CD4-positive, alpha-beta T cell (primary cell): Measurements from ENCODE around the gene RMP24.

Source experiments
- ATAC-seq: fragments of 200-7000 bp; cut with Tn5 transposase; one replicate; pipeline ENCODE4 v1.10.0; 2022; ENCODE audit warnings: mild to moderate bottlenecking; ENCODE audit not compliant: poor library complexity
- CTCF ChIA-PET: fragments of 350-600 bp; sonication (Branson Sonifier 250); formaldehyde crosslinking; loops from one replicate; lab custom pipeline; 2021; ENCODE audit warnings: antibody characterized with exemption, inconsistent platforms; lab: Charles Lee
- POLR2A ChIA-PET: fragments of 350-600 bp; sonication (Branson Sonifier 250); formaldehyde crosslinking; loops from one replicate; lab custom pipeline; 2021; ENCODE audit warnings: antibody characterized with exemption, inconsistent platforms; lab: Charles Lee
- DNase-seq, 14 experiments: peaks; one replicate each; pipeline ENCODE4 v3.0.0-alpha.2; 2013 to 2020; ENCODE audit warnings: mixed read lengths in 2 of 14
- H3K27ac ChIP-seq, 2 donors: one replicate each; pipeline versions ENCODE4 v1.5.1 to v1.7.0; 2013; ENCODE audit warnings: low read length in 2 of 2, low read depth in 1 of 2, mild to moderate bottlenecking in 1 of 2
- H3K27me3 ChIP-seq, 2 experiments: 1 replicate in 1 of 2; 2 replicates in 1 of 2; pipeline versions ENCODE4 v1.6.1 to v1.7.0; 2013; ENCODE audit warnings: low read length in 2 of 2, control low read depth in 1 of 2, mild to moderate bottlenecking in 1 of 2, moderate library complexity in 1 of 2; ENCODE audit not compliant: insufficient read depth in 2 of 2, control insufficient read depth in 1 of 2
- H3K36me3 ChIP-seq: one replicate; pipeline ENCODE4 v1.6.1; 2013; ENCODE audit warnings: low read length, control low read depth; ENCODE audit not compliant: insufficient read depth
- H3K4me1 ChIP-seq: one replicate; pipeline ENCODE4 v1.6.1; 2013; ENCODE audit warnings: low read length, control low read depth; ENCODE audit not compliant: insufficient read depth
- H3K4me3 ChIP-seq: one replicate; pipeline ENCODE4 v1.5.1; 2013; ENCODE audit warnings: mild to moderate bottlenecking, low read length, moderate library complexity
- H3K9me3 ChIP-seq, 2 experiments: 1 replicate in 1 of 2; 2 replicates in 1 of 2; pipeline versions ENCODE4 v1.6.1 to v1.7.0; 2013; ENCODE audit warnings: low read length in 2 of 2, mild to moderate bottlenecking in 2 of 2, control low read depth in 1 of 2, moderate library complexity in 1 of 2; ENCODE audit not compliant: control insufficient read depth in 1 of 2, insufficient read depth in 1 of 2
- H3K27ac Mint-ChIP-seq: one replicate; pipeline ENCODE4 v1.8.0; 2020; ENCODE audit warnings: mixed read lengths
- H3K27me3 Mint-ChIP-seq: one replicate; pipeline ENCODE4 v1.8.0; 2021; ENCODE audit warnings: mixed read lengths
- H3K36me3 Mint-ChIP-seq: one replicate; pipeline ENCODE4 v1.8.0; 2021; ENCODE audit warnings: low read depth, mixed read lengths
- H3K4me1 Mint-ChIP-seq: one replicate; pipeline ENCODE4 v1.8.0; 2021; ENCODE audit warnings: low read depth, mixed read lengths
- H3K4me3 Mint-ChIP-seq: one replicate; pipeline ENCODE4 v1.8.0; 2020; ENCODE audit warnings: mild to moderate bottlenecking, mixed read lengths
- H3K9me3 Mint-ChIP-seq: one replicate; pipeline ENCODE4 v1.8.0; 2020; ENCODE audit warnings: mixed read lengths
- CTCF ChIP-seq: fragments of 200-600 bp; IDR thresholded peaks from one replicate; pipeline ENCODE4 v1.8.0; 2022; ENCODE audit warnings: antibody characterized with exemption, mild to moderate bottlenecking
- intact Hi-C, 2 experiments: fragments of 100-400 bp; cut with DNase I in 1 of 2; cut with micrococcal nuclease in 1 of 2; formaldehyde crosslinking; loops; one replicate each; pipeline versions ENCODE4 v1.15.1 to v1.9.0; 2023 to 2025; cut with DNase I, micrococcal nuclease

Gene RMP24

GRCh38 chr18:35935805-35936204, 36.7 kb upstream of the RMP24 start:
- DNase-seq (no peak), ATAC-seq (no peak)
- Histone ChIP-seq H3K9me3 (no peaks in the 10 kb centered on the region), H3K4me3 (no peak overlapping the region), H3K36me3 (no peaks in the 10 kb centered on the region), H3K27me3 (no peaks in the 10 kb centered on the region), H3K27ac (no peak overlapping the region), H3K4me1 (no peaks in the 10 kb centered on the region)
- CTCF ChIA-PET = no interaction called here
- intact Hi-C loops = no loop called here
- peaks cover 12% of the 10 kb centered on the region for H3K27me3 Mint-ChIP-seq
- TF ChIP-seq CTCF = no peak
- H3K4me1 Mint-ChIP-seq = no peaks in the 10 kb centered on the region
- H3K9me3 Mint-ChIP-seq = no peaks in the 10 kb centered on the region
- H3K4me3 Mint-ChIP-seq = no peak overlapping the region
- no peaks in the 10 kb centered on the region for H3K36me3 Mint-ChIP-seq
- H3K27ac Mint-ChIP-seq = no peak overlapping the region
- POLR2A ChIA-PET = no interaction called here

GRCh38 chr18:35936951-35937350, 35.5 kb upstream of the RMP24 start:
- no peaks in the 10 kb centered on the region for H3K4me1 ChIP-seq
- Mint-ChIP-seq H3K27ac (no peak overlapping the region), H3K4me3 (no peak overlapping the region), H3K4me1 (no peaks in the 10 kb centered on the region), H3K9me3 (no peaks in the 10 kb centered on the region), H3K27me3 (peaks cover 12% of the 10 kb centered on the region), H3K36me3 (no peaks in the 10 kb centered on the region)
- no peak overlapping the region for H3K27ac ChIP-seq
- no peaks in the 10 kb centered on the region for H3K9me3 ChIP-seq
- POLR2A ChIA-PET = no interaction called here
- H3K36me3 ChIP-seq = no peaks in the 10 kb centered on the region
- no peaks in the 10 kb centered on the region for H3K27me3 ChIP-seq
- intact Hi-C loops = no loop called here
- no peak for DNase-seq
- no peak for ATAC-seq
- CTCF ChIA-PET = no interaction called here
- no peak for TF ChIP-seq CTCF
- H3K4me3 ChIP-seq = no peak overlapping the region

GRCh38 chr18:35938158-35938557, 34.3 kb upstream of the RMP24 start:
- H3K27ac ChIP-seq = no peak overlapping the region
- H3K4me1 ChIP-seq = no peaks in the 10 kb centered on the region
- intact Hi-C loops = no loop called here
- H3K27me3 ChIP-seq = no peaks in the 10 kb centered on the region
- TF ChIP-seq CTCF = no peak
- ChIA-PET CTCF (no interaction called here), POLR2A (no interaction called here)
- H3K4me3 ChIP-seq = no peak overlapping the region
- no peaks in the 10 kb centered on the region for H3K36me3 ChIP-seq
- no peak overlapping the region for H3K27ac Mint-ChIP-seq
- H3K27me3 Mint-ChIP-seq = peaks cover 12% of the 10 kb centered on the region
- no peaks in the 10 kb centered on the region for H3K9me3 ChIP-seq
- H3K4me3 Mint-ChIP-seq = no peak overlapping the region
- H3K36me3 Mint-ChIP-seq = no peaks in the 10 kb centered on the region
- DNase-seq (no peak), ATAC-seq (no peak)
- H3K4me1 Mint-ChIP-seq = no peaks in the 10 kb centered on the region
- H3K9me3 Mint-ChIP-seq = no peaks in the 10 kb centered on the region
